Hepatocyte (in vitro differentiated cells): ENCODE measurements around the gene C22orf39.

Source experiments
- EZH2 ChIP-seq: fragments of 200-600 bp; sonication (generic); IDR thresholded peaks from 2 replicates; pipeline ENCODE4 v1.6.1; 2016; ENCODE audit warnings: antibody characterized with exemption, mild to moderate bottlenecking, borderline replicate concordance
- TF ChIP-seq, protein P1 (sequence below): fragments of 200-600 bp; sonication (generic); IDR thresholded peaks from 2 replicates; pipeline ENCODE4 v1.5.1; 2016; ENCODE audit warnings: antibody characterized with exemption, mild to moderate bottlenecking; ENCODE audit not compliant: poor library complexity

DNA sequence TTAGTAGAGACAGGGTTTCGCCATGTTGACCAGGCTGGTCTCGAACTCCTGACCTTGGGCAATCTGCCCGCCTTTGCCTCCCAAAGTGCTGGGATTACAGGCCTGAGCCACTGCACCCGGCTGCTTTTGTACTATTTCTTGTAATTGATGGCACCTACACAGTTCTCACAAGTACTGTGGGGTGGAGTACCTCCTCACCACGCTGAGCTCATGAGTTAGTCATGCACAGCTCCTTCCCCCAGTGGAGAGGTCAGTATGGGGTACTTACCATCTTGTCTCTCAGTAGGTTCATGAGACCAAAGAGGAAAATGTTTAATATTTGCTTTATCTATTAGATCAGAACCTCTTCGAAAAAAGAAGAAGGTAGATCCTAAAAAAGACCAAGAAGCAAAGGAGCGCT is 13.1 kb downstream of the C22orf39 start:
- TF ChIP-seq, protein P1, sequence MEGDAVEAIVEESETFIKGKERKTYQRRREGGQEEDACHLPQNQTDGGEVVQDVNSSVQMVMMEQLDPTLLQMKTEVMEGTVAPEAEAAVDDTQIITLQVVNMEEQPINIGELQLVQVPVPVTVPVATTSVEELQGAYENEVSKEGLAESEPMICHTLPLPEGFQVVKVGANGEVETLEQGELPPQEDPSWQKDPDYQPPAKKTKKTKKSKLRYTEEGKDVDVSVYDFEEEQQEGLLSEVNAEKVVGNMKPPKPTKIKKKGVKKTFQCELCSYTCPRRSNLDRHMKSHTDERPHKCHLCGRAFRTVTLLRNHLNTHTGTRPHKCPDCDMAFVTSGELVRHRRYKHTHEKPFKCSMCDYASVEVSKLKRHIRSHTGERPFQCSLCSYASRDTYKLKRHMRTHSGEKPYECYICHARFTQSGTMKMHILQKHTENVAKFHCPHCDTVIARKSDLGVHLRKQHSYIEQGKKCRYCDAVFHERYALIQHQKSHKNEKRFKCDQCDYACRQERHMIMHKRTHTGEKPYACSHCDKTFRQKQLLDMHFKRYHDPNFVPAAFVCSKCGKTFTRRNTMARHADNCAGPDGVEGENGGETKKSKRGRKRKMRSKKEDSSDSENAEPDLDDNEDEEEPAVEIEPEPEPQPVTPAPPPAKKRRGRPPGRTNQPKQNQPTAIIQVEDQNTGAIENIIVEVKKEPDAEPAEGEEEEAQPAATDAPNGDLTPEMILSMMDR, result no peak
- no peak for TF ChIP-seq EZH2
